IMR-90 (cell line): ENCODE results near the gene TMC4. TPM values are rescaled to one million over a fixed set of nuclear protein-coding genes. Genes with fewer than 3 reads are reported as not detected.

ENCODE experiments used
- ATAC-seq: fragments of 200-7000 bp; cut with Tn5 transposase; 2 replicates; pipeline ENCODE4 v1.9.1; 2020; ENCODE audit warnings: low read depth, mild to moderate bottlenecking, moderate library complexity
- BruUV-seq: library from RNA; stranded (reverse); fragments of 400-500 nt; replicated peaks from 2 replicates; lab custom pipeline; 2021; lab: Mats Ljungman, UMichigan
- CTCF ChIA-PET: fragments of 300-600 bp; formaldehyde crosslinking; extraction: SDS; loops from one replicate; lab custom pipeline; 2021; ENCODE audit warnings: antibody characterized with exemption; lab: Yijun Ruan, JAX
- POLR2A ChIA-PET: fragments of 300-600 bp; sonication (Branson Sonifier 250); formaldehyde crosslinking; loops from one replicate; lab custom pipeline; 2022; ENCODE audit warnings: antibody characterized with exemption; ENCODE audit not compliant: unreplicated experiment; lab: Charles Lee
- DNase-seq: peaks from one replicate; pipeline ENCODE4 v3.0.0; 2013
- H2AFZ ChIP-seq: replicated peaks from 2 replicates; pipeline ENCODE3; 2013; ENCODE audit warnings: low read length, mild to moderate bottlenecking; ENCODE audit not compliant: poor library complexity
- H2AK5ac ChIP-seq: 2 replicates; pipeline ENCODE4 v1.6.1; 2013; ENCODE audit warnings: low read depth, low read length, inconsistent platforms
- H2AK9ac ChIP-seq: replicated peaks from 2 replicates; pipeline ENCODE3; 2013; ENCODE audit warnings: mild to moderate bottlenecking, low read depth, low read length, moderate library complexity; ENCODE audit not compliant: poor library complexity
- H2BK120ac ChIP-seq: 2 replicates; pipeline ENCODE4 v1.6.1; 2013; ENCODE audit warnings: low read depth, low read length, inconsistent platforms
- H2BK15ac ChIP-seq: 3 replicates; pipeline ENCODE4 v1.6.1; 2013; ENCODE audit warnings: low read depth, low read length, inconsistent platforms
- H2BK20ac ChIP-seq: 2 replicates; pipeline ENCODE4 v1.6.1; 2013; ENCODE audit warnings: low read depth, mild to moderate bottlenecking, inconsistent platforms, low read length, moderate library complexity
- H2BK5ac ChIP-seq: 2 replicates; pipeline ENCODE4 v1.6.1; 2013; ENCODE audit warnings: mild to moderate bottlenecking, low read depth, low read length, inconsistent platforms; ENCODE audit not compliant: poor library complexity, severe bottlenecking
- H3K14ac ChIP-seq: replicated peaks from 2 replicates; pipeline ENCODE4 v1.6.1; 2013; ENCODE audit warnings: low read depth, low read length, inconsistent platforms
- H3K18ac ChIP-seq: 2 replicates; pipeline ENCODE4 v1.6.1; 2013; ENCODE audit warnings: low read depth, low read length, control low read depth
- H3K23ac ChIP-seq: 2 replicates; pipeline ENCODE4 v1.6.1; 2013; ENCODE audit warnings: low read depth, low read length, inconsistent platforms
- H3K27ac ChIP-seq: 2 replicates; pipeline ENCODE4 v1.5.1; 2013; ENCODE audit warnings: mild to moderate bottlenecking, control low read depth, low read length; ENCODE audit not compliant: insufficient read depth
- H3K27me3 ChIP-seq: 2 replicates; pipeline ENCODE4 v1.6.1; 2013; ENCODE audit warnings: low read length; ENCODE audit not compliant: control insufficient read depth, insufficient read depth
- H3K36me3 ChIP-seq: 2 replicates; pipeline ENCODE4 v1.6.1; 2013; ENCODE audit warnings: low read length, mixed read lengths; ENCODE audit not compliant: control insufficient read depth, insufficient read depth
- H3K4ac ChIP-seq: 2 replicates; pipeline ENCODE4 v1.6.1; 2013; ENCODE audit warnings: low read depth, low read length, inconsistent platforms
- H3K4me1 ChIP-seq: 2 replicates; pipeline ENCODE4 v1.6.1; 2013; ENCODE audit warnings: low read length, mixed read lengths; ENCODE audit not compliant: control insufficient read depth, insufficient read depth
- H3K4me2 ChIP-seq: 2 replicates; pipeline ENCODE4 v1.6.1; 2013; ENCODE audit warnings: low read depth, mild to moderate bottlenecking, control low read depth, low read length, moderate library complexity
- H3K4me3 ChIP-seq: 2 replicates; pipeline ENCODE4 v1.5.1; 2013; ENCODE audit warnings: low read depth, mild to moderate bottlenecking, control low read depth, low read length, moderate library complexity; ENCODE audit not compliant: insufficient read depth
- H3K56ac ChIP-seq: 2 replicates; pipeline ENCODE4 v1.6.1; 2013; ENCODE audit warnings: low read length, inconsistent platforms; ENCODE audit not compliant: insufficient read depth; ENCODE audit errors: extremely low read depth
- H3K79me1 ChIP-seq, 2 experiments: 2 replicates each; pipeline ENCODE4 v1.6.1; 2013; ENCODE audit warnings: low read length in 2 of 2, inconsistent platforms in 1 of 2, low read depth in 1 of 2
- H3K9ac ChIP-seq: 2 replicates; pipeline ENCODE4 v1.6.1; 2013; ENCODE audit warnings: low read depth, low read length, control low read depth
- H3K9me1 ChIP-seq: 2 replicates; pipeline ENCODE4 v1.6.1; 2013; ENCODE audit warnings: low read length, inconsistent platforms; ENCODE audit not compliant: insufficient read depth
- H3K9me3 ChIP-seq: 2 replicates; pipeline ENCODE4 v1.6.1; 2013; ENCODE audit warnings: low read length; ENCODE audit not compliant: control insufficient read depth, insufficient read depth
- H4K20me1 ChIP-seq: 2 replicates; pipeline ENCODE4 v1.6.1; 2013; ENCODE audit warnings: low read length, inconsistent platforms; ENCODE audit not compliant: insufficient read depth
- H4K5ac ChIP-seq: 2 replicates; pipeline ENCODE4 v1.6.1; 2013; ENCODE audit warnings: mild to moderate bottlenecking, low read depth, low read length, control low read depth
- H4K8ac ChIP-seq, 2 experiments: 2 replicates each; pipeline ENCODE4 v1.6.1; 2013; ENCODE audit warnings: low read depth in 2 of 2, low read length in 2 of 2, control low read depth in 1 of 2, inconsistent platforms in 1 of 2
- H4K91ac ChIP-seq: 2 replicates; pipeline ENCODE4 v1.6.1; 2013; ENCODE audit warnings: low read depth, low read length, inconsistent platforms; ENCODE audit not compliant: insufficient read depth
- BHLHE40 ChIP-seq: fragments of 150-350 bp; IDR thresholded peaks from 2 replicates; pipeline ENCODE4 v1.6.1; 2016; ENCODE audit warnings: mild to moderate bottlenecking, low read depth, low read length
- CEBPB ChIP-seq: IDR thresholded peaks from 2 replicates; pipeline ENCODE4 v1.6.1; 2012; ENCODE audit warnings: low read depth, low read length, improper control_type of control experiment
- FOS ChIP-seq: fragments of 150-350 bp; IDR thresholded peaks from 2 replicates; pipeline ENCODE4 v1.6.1; 2016; ENCODE audit warnings: low read depth, low read length
- MAFK ChIP-seq: IDR thresholded peaks from 2 replicates; pipeline ENCODE4 v1.6.1; 2012; ENCODE audit warnings: low read depth, low read length, improper control_type of control experiment
- MAZ ChIP-seq: IDR thresholded peaks from 2 replicates; pipeline ENCODE4 v1.6.1; 2012; ENCODE audit warnings: low read depth, mild to moderate bottlenecking, low read length, improper control_type of control experiment, moderate library complexity, borderline replicate concordance
- MXI1 ChIP-seq: IDR thresholded peaks from 2 replicates; pipeline ENCODE4 v1.6.1; 2012; ENCODE audit warnings: low read depth, mild to moderate bottlenecking, low read length, moderate library complexity, borderline replicate concordance
- NFE2L2 ChIP-seq: fragments of 150-350 bp; IDR thresholded peaks from 2 replicates; pipeline ENCODE4 v1.6.1; 2016; ENCODE audit warnings: low read depth, mild to moderate bottlenecking, low read length
- POLR2A ChIP-seq: IDR thresholded peaks from 2 replicates; pipeline ENCODE4 v1.6.1; 2012; ENCODE audit warnings: mild to moderate bottlenecking, low read depth, low read length
- RCOR1 ChIP-seq: IDR thresholded peaks from 2 replicates; pipeline ENCODE4 v1.6.1; 2012; ENCODE audit warnings: mild to moderate bottlenecking, low read length, improper control_type of control experiment; ENCODE audit not compliant: insufficient replicate concordance
- USF2 ChIP-seq: fragments of 150-350 bp; IDR thresholded peaks from 2 replicates; pipeline ENCODE4 v1.6.1; 2017; ENCODE audit warnings: mild to moderate bottlenecking, antibody characterized with exemption, low read length, low read depth
- whole genome bisulfite sequencing, 2 experiments: methylation state at CpG; one replicate each; pipeline versions ENCODE4 v1.1.5 to v1.1.7; 2013; ENCODE audit warnings: missing lambda C conversion rate in 2 of 2; ENCODE audit not compliant: insufficient read length in 1 of 2; ENCODE audit errors: extremely low coverage in 2 of 2; 5-methylcytosine and 5-hydroxymethylcytosine counted together
- dilution Hi-C: fragments of 300-500 bp; cut with HindIII; formaldehyde crosslinking; loops from one replicate; pipeline ENCODE4 v1.14.3; 2018; ENCODE audit warnings: low sequenced_read_pairs; ENCODE audit not compliant: unreplicated experiment
- in situ Hi-C: fragments of 300-500 bp; cut with MboI; formaldehyde crosslinking; loops from 3 replicates; pipeline ENCODE4 v1.14.3; 2019; ENCODE audit warnings: low sequenced_read_pairs, inconsistent platforms, mixed read lengths
- intact Hi-C: fragments of 100-400 bp; cut with micrococcal nuclease; formaldehyde crosslinking; loops from 2 replicates; pipeline ENCODE4 v1.10.0; 2022
- polyA plus RNA-seq, 3 experiments: library from polyadenylated mRNA; depleted of rRNA; stranded (reverse); fragments of >200 nt; gene quantifications; 2 replicates each; pipeline ENCODE4 v1.2.3, GENCODE V29; 2012; ENCODE audit warnings: low replicate concordance in 1 of 3
- total RNA-seq: library from RNA; depleted of rRNA; stranded (reverse); fragments of >200 nt; gene quantifications from 2 replicates; pipeline ENCODE4 v1.2.3, GENCODE V29; 2012
- TF ChIP-seq, protein P1 (sequence below): fragments of 150-350 bp; IDR thresholded peaks from 2 replicates; pipeline ENCODE4 v1.6.1; 2016; ENCODE audit warnings: low read depth, mild to moderate bottlenecking, low read length, moderate library complexity, borderline replicate concordance
- TF ChIP-seq, protein P2 (sequence below): conservative IDR thresholded peaks from 2 replicates; pipeline ENCODE4 v1.5.1; 2012; ENCODE audit warnings: mild to moderate bottlenecking, low read depth, low read length, improper control_type of control experiment

The TMC4 gene
- total and polyA plus RNA-seq, 2 of the 4 experiments (the other 2 are of a cell fraction) = 0.72 to 1.1 TPM

GRCh38 chr19:54133312-54133956 is 39.5 kb downstream of the TMC4 start:
- no TSS peak for BruUV-seq

More at GRCh38 chr19:54133312-54133956, 39.5 kb downstream of the TMC4 start:
- H3K4ac ChIP-seq = no peak overlapping the region
- no peak overlapping the region for H3K27ac ChIP-seq
- H3K9me1 ChIP-seq = no peaks in the 10 kb centered on the region; the same call in 1 of the 2 replicates
- H2AK9ac ChIP-seq = peak overlapping the region; percentile 65
- H3K14ac ChIP-seq = no peak overlapping the region
- CTCF ChIA-PET = no interaction called here
- no peak overlapping the region for H2AFZ ChIP-seq
- peaks cover 21% of the 10 kb centered on the region for H3K36me3 ChIP-seq
- dilution Hi-C loops = no loop called here
- H4K5ac ChIP-seq = no peak overlapping the region
- H2BK15ac ChIP-seq = no peak overlapping the region
- H2BK120ac ChIP-seq = no peak overlapping the region
- intact Hi-C loops = no loop called here
- H4K20me1 ChIP-seq = peaks cover 3% of the 10 kb centered on the region; the same call in 1 of the 2 replicates
- H4K91ac ChIP-seq = no peak overlapping the region
- TF ChIP-seq CEBPB = no peak
- TF ChIP-seq BHLHE40 = no peak
- TF ChIP-seq MXI1 = no peak
- TF ChIP-seq POLR2A = no peak
- TF ChIP-seq RCOR1 = no peak
- TF ChIP-seq MAFK = no peak
- TF ChIP-seq FOS = no peak
- no peak for TF ChIP-seq NFE2L2
- TF ChIP-seq MAZ = no peak
- TF ChIP-seq, protein P1, sequence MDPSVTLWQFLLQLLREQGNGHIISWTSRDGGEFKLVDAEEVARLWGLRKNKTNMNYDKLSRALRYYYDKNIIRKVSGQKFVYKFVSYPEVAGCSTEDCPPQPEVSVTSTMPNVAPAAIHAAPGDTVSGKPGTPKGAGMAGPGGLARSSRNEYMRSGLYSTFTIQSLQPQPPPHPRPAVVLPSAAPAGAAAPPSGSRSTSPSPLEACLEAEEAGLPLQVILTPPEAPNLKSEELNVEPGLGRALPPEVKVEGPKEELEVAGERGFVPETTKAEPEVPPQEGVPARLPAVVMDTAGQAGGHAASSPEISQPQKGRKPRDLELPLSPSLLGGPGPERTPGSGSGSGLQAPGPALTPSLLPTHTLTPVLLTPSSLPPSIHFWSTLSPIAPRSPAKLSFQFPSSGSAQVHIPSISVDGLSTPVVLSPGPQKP = no peak
- TF ChIP-seq, protein P2, sequence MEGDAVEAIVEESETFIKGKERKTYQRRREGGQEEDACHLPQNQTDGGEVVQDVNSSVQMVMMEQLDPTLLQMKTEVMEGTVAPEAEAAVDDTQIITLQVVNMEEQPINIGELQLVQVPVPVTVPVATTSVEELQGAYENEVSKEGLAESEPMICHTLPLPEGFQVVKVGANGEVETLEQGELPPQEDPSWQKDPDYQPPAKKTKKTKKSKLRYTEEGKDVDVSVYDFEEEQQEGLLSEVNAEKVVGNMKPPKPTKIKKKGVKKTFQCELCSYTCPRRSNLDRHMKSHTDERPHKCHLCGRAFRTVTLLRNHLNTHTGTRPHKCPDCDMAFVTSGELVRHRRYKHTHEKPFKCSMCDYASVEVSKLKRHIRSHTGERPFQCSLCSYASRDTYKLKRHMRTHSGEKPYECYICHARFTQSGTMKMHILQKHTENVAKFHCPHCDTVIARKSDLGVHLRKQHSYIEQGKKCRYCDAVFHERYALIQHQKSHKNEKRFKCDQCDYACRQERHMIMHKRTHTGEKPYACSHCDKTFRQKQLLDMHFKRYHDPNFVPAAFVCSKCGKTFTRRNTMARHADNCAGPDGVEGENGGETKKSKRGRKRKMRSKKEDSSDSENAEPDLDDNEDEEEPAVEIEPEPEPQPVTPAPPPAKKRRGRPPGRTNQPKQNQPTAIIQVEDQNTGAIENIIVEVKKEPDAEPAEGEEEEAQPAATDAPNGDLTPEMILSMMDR = no peak
- TF ChIP-seq USF2 = no peak
- H3K18ac ChIP-seq = no peak overlapping the region
- H3K4me2 ChIP-seq = no peak overlapping the region
- no peaks in the 10 kb centered on the region for H3K9me3 ChIP-seq
- H3K27me3 ChIP-seq = no peaks in the 10 kb centered on the region
- H2BK20ac ChIP-seq = no peak overlapping the region
- POLR2A ChIA-PET = no interaction called here
- ATAC-seq (no peak), DNase-seq (no peak)
- in situ Hi-C loops = loop anchor here (25.0 kb wide), 1 partner anchor 1529 kb away; the partner anchor contains the start of gene U2AF2
- H4K8ac ChIP-seq = no peak overlapping the region
- H3K9ac ChIP-seq = no peak overlapping the region
- no peak overlapping the region for H3K23ac ChIP-seq
- no peak overlapping the region for H3K4me3 ChIP-seq
- H3K4me1 ChIP-seq = peaks cover 5% of the 10 kb centered on the region; the same call in 1 of the 2 replicates
- no peak overlapping the region for H2BK5ac ChIP-seq
- 0 out of 4 replicates have a peak, but pooled peaks cover 0 to under 1% of the 10 kb centered on the region in 2 experiments for H3K79me1 ChIP-seq
- H3K56ac ChIP-seq = no peak overlapping the region
- H2AK5ac ChIP-seq = no peak overlapping the region
- no CpG with 5 or more reads among the region's 10 CpGs for WGBS, 2 experiments
